Head of caudate nucleus (tissue), 42 donors: ENCODE results near the gene ATP7B.
"Not testable (repeated sequence)": the region's sequence is repeated elsewhere in the genome, so short reads cannot be mapped to it uniquely, and the experiment has no call there.

Experiments
- DNase-seq, 42 donors: peaks; one replicate each; pipeline versions ENCODE4 v3.0.0 to v3.0.0-alpha.2; 2020 to 2021; ENCODE audit warnings: mixed read lengths in 7 of 42
- intact Hi-C: fragments of 100-400 bp; cut with DNase I; formaldehyde crosslinking; loops from one replicate; pipeline ENCODE4 v1.15.0; 2022

ATP7B gene

DNA sequence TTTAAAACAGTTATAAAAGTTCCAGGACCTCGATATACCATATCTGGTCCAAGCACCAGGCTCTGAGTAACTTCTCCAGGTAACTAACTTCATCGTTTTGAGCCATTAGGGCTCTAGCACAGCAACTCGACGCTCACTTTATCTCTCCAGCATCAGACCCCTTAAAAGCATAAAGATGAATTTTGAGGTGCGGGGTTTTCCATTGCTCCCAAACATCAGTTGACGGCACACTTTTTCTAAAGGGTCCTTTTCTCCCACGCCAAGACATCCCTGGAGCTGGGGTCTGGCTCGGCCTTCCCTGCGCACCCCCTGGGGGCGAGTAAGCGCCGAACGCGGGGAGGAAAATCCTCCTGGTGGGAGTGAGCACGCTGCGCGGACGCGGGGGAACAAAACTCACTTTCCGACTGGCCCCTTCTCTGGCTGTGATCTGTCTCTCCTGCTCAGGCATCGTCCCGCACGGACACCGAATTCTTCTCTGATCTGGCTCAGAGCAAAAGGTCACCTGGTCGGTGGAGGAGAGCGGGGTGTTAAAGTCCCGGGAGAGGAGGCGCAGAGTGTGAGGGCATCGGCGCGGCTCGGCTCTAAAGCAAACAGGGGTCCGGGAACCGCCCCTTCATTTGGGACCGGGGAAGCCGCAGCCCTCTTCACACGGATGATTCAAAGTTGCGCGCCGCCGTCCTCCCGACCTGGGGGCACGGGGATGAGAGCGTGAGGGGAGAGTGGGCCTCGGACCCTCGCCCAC, at the start of gene ATP7B:
ATP7B (minus strand) TSS at position 561 of the 742 bp plus-strand sequence; CDS start at position 448, 113 bp downstream.
- peak in 29 of 42 donors; percentile 8 to 51 (median 20) for DNase-seq
- intact Hi-C loops, result loop anchor here (5.0 kb wide), 2 partner anchors 116 to 186 kb away; partner anchors contain the start of gene NEK5

DNA sequence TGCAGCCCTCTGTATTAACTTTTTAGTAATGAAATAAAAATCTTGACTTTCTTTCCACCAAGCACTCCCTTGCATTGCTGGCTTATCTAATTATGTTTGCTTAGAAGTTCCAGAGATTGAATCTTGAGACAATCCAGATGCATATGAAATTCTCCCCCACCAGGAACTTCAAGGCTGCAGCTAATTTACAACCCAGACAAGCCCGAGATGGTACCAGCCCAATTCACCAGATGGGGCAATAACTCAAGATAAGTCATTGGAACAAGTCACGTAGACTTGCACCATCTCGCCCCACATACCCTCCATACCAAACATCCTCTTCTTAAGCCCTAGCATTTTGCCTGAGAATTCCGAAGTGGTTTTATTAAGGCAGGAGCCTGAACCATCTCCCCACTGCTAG, 42.2 kb upstream of the ATP7B start:
- intact Hi-C loops, result no loop called here
- DNase-seq, result no peak

DNA sequence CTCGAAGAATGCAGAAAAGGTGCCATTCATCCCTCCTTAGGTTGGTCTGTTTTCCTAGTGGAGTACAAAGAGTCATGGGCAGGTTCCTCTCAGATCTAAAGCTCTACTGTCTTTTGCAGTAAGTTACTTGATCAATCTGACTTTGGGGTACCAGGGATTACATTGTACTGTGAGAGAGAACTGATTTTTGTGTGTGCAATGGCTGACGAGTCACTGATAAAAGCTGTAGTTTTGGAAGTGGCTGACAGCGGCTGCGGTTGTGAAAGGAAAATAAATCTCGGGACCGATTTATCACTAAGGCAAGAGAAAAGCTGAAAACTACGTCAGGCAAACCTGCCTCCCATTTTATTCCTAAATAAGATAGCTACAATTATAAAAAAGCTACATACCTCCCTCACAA, 40.1 kb upstream of the ATP7B start:
- intact Hi-C loops, result no loop called here
- no peak for DNase-seq

DNA sequence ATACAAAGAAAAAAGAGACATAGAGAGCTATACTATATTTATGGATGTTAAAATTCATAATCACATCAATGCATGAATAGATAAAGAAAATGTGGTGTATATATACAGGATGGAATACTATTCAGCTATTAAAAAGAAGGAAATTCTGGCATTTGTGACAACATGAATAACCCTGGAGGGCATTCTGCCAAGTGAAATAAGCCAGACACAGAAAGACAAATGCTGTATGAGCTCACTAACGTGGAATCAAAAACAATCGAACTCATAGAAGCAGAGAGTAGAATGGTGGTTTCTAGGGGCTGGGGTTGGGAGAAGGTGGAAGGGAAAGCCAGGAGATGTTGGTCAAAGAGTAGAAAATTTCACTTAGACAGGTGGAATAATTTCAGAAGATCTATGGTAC, 37.3 kb upstream of the ATP7B start:
- intact Hi-C loops, result no loop called here
- DNase-seq, result no peak

DNA sequence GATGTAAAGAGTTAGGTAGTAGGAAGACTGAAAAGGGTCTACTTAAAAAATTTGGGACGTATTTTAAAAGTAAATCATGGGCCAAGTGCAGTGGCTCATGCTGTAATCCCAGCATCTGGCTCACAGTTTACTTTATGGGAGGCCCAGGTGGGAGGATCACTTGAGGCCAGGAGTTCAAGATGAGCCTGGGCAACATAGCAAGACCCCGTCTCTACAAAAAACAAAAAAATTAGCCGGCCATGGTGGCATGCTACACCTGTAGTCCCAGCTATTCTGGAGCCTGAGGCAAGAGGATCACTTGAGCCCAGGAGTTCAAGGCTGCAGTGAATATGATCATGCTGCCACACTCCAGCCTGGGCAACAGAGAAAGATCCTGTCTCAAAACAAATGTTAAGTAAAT, 36.2 kb upstream of the ATP7B start:
- no peak for DNase-seq
- intact Hi-C loops, result no loop called here

DNA sequence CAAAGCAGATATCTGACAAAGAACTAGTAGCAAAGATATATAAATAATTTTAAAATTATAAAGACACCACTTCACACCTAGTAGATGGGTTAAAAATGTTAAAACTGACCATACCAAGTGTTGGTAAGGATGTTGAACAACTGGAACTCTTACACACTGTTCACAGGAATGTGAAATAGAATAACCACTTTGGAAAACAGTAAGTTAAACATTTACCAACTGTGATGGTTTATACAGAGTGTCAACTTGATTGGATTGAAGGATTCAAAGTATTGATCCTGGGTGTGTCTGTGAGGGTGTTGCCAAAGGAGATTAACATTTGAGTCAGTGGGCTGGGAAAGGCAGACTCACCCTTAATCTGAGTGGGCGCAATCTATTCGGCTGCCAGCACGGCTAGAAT, 32.4 kb upstream of the ATP7B start:
- DNase-seq, result no peak
- intact Hi-C loops, result no loop called here

DNA sequence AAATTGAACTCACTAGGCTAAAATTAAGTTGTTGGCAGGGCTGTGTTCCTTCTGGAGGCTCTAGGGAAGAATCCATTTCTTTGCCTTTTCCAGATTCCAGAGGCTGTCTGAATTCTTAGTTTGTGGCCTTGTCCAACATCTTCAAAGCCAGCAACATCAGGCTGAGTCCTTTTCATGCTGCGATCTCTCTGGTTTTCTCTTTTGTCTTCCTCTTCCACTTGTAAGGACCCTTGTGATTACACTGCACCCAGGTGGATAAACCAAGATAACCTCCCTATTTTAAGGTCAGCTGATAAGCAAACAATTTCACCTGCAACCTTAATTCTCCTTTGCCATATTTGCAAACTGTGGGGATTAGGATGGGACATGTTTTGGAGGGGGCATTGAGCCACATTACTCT, 24.8 kb upstream of the ATP7B start:
- DNase-seq, result no peak
- intact Hi-C loops, result no loop called here

DNA sequence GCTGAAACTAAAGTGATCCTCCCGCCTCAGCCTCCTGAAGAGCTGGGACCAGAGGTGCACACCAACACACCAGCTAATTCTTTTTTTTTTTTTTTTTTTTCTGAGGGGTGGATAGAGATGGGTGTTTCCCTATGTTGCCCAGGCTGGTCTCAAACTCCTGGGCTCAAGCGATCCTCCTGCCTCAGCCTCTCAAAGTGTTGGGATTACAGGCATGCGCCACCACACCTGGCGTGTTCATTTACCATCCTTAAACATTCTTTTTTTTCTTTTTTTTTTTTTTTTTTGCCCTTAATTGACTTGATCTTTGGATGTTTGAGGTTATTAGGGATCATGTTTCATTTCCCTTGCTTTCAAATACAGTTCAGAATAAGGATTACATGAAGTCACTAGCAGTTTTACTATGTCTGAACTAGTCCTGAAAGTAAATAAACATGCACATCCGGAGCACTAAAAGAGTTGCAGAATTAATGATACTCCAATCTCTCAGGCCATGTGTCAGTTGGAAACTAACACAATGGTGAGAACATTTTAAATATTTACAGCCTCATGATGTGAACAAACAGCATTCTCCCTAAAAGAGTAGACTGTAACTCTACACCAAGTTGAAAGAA, 23.5 kb upstream of the ATP7B start:
- intact Hi-C loops, result no loop called here
- no peak for DNase-seq

DNA sequence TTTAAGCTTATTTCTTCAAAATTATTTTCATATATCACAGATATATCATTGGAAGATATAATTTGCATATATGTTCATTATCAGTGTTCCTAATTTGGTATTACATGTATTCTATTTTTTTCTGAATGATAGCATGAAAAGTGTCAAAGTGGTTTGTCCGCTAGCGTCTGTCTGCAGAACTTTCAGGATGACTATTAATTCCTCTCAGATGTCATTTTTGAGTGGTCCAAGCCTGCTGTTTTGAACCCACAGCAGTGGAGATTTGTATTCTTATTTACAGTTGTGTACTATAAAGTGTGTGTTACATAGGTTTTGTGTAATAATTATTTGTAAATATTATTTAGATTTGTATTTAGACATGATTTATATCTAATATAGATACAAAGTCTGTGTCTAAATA, 21.8 kb upstream of the ATP7B start:
- intact Hi-C loops, result no loop called here
- DNase-seq, result no peak

DNA sequence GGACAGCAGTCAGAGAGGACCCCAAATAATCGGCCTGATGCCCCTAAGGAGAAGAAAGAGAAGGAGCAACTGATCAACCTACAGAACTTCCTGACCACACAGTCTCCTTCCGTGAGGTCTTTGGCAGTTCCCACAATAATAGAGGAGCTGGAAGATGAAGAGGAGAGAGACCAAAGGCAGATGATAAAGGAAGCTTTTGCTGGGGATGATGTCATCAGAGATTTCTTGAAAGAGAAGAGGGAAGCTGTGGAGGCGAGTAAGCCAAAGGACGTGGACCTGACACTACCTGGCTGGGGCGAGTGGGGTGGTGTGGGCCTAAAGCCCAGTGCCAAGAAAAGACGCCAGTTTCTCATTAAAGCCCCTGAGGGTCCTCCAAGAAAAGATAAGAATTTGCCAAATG, 19.2 kb upstream of the ATP7B start:
- DNase-seq, intact Hi-C loops: not testable (repeated sequence)

DNA sequence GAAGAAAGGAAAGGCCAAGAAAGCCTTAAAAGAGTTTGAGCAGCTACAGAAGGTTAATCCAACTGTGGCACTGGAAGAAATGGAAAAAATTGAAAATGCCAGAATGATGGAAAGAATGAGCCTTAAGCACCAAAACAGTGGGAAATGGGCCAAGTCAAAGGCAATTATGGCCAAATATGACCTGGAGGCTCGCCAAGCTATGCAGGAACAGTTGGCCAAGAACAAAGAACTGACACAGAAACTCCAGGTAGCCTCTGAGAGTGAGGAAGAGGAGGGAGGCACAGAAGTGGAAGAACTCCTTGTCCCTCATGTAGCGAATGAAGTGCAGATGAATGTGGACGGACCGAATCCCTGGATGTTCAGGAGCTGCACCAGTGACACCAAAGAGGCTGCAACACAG, 18.3 kb upstream of the ATP7B start:
- intact Hi-C loops, result no loop called here
- no peak for DNase-seq

DNA sequence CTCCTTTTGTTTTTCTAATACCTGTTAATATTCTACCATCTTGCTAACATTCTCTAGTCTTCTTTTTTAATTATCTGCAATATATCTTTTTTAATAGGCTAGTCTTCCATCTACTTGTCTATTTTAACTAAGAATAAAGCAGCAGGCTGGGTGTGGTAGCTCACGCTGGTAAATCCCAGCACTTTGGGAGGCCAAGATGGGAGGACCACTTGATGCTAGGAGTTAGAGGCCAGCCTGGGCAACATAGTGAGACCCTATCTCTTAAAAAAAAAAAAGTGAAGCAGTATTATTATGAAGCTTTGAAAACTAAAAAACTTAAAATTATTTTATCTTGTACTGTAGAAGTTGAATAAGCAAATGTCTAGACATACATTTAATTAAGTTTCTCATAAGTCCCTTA, 16.6 kb upstream of the ATP7B start:
- intact Hi-C loops, result no loop called here
- no peak for DNase-seq

DNA sequence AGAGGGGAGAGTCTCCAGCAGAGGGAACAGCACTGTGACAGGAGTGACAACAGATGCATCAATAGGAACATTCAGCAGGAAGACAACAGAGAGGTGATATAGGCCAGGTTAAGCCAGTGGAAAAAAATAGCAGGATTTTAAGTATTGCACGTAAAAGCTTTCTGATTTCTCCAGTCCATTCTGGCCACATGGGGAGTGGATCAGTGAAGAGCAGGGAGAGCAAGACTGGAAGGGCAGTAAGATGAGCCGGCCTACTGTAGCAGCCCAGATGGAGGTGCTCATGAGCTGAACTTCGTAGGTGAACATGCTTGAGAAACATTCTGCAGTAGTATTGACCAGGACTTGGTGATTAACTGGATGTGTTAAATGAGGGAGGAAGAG, 15.0 kb upstream of the ATP7B start:
- intact Hi-C loops, result no loop called here
- no peak for DNase-seq

DNA sequence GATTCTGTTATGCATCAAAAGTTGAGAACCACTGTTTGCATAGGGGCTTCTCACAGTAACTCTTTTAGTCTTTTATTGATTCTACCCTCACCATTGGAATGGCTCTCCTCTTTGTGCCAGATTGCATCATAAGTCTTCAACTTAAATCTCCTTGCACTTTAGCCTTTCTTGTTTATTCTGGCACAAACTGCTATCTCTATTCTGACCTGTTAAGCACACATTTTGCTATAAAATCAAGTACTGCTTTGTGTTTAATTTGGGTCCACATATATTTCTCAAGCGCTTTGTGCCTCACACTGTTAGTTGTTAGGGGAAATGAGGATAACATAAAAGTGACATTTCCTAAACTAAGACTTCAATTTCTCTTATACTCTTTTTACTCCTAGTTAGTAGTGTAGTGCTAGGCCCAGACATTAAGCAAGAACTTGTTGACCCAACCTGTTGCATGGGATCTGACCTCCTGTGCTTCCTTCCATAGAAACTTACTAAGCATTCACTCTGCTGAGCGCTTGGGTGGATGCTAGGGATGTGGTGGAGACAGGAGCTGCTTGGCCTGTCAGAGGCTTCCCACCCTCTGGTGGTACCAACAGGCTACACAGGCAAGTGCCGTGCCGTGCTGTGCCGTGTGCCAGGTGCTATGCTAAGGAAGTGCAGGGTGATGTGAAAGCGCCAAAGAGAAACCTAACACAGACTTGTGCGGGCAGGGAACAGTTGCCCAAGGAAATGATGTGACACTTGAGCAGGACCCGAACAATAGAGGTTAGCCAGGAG, 14.4 kb upstream of the ATP7B start:
- intact Hi-C loops, result no loop called here
- DNase-seq, result no peak

DNA sequence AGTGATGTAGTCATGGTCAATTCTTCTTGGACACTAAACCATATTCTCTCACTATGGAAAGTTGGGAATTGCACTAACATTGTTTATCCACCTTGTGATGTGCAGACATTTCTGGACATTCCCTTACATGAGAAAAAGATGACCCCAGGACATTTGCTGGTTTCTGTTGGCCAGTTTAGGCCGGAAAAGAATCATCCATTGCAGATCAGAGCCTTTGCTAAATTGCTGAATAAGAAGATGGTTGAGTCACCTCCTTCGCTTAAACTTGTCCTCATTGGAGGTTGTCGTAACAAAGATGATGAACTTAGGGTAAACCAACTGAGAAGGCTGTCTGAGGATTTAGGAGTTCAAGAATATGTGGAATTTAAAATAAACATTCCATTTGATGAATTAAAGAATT, 13.2 kb upstream of the ATP7B start, which contains the start of gene UTP14C:
UTP14C (plus strand) TSS at position 211 of the 400 bp plus-strand sequence. CDS start 4,114 bp downstream, outside the sequence.
- DNase-seq, result no peak
- intact Hi-C loops, result no loop called here

DNA sequence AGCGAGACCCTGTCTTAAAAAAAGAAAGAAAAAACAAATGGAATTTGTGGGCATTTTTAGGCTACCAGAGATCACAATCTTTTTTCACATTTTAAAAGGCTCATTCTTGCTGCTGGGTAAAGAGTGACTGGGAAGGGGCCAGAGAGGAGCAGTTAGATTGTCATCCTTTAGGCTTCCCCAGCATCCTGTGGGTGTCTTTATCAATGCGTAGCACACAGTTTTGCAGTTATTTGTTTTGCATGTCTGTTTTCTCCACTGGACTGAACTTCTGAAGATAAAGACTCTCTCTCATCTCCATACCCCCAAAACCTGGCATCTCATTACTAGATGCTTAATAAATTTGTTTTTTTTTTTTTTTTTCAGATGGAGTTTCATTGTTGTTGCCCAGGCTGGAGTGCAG, 11.1 kb upstream of the ATP7B start:
- no peak for DNase-seq
- intact Hi-C loops, result no loop called here

DNA sequence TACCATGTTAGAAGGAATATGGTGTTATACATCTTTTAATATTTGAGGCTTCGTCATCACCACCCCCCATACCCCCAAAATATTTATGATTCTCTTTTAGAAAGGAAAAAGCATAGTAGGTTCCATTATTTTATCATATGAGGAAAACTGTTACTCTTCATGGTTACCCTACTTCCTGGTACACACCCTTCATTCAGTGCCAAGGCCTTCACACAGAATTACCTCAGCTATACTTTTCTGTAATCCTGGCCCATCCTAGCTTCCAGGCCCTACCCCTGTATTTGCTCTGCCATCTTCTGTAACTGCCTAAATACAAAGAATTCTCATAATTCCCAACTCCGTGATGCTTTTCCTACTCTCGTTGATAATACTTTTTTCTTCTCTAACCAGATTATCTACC, 8.9 kb upstream of the ATP7B start:
- intact Hi-C loops, result no loop called here
- DNase-seq, result no peak

DNA sequence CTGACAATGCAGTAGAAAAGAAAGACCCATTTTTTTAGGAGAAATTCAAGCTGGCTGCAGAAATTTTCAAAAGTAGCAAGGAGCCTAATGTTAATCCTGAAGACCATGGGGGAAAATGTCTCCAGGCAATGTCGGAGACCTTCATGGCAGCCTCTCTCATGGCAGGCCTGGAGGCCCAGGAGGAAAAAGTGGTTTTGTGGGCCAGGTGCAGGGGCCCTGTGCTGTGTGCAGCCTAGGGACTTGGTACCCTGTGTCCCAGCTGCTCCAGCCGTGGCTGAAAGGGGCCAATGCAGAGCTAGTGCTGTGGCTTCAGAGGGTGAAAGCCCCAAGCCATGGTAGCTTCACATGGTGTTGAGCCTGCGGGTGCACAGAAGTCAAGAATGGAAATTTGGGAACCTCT, 5.0 kb upstream of the ATP7B start:
- intact Hi-C loops, result no loop called here
- no peak for DNase-seq

DNA sequence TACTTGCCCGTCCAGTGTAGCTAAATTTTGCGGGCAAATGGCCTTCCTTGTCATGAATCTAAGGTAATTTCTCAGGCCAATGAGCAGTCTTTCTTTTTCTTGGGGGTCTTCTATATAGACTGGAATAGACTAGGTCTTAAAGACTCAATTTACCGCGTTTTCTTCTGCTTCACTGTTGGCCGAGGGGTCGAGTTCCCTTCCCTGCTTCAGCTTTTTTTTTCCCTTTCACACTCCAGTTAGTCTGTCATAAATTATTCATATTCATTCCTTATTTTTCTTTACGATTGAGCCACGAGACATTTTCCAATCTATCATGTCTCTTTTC, 1.2 kb upstream of the ATP7B start:
- intact Hi-C loops, result loop anchor here (5.0 kb wide), 2 partner anchors 115 to 185 kb away; partner anchors contain the start of gene NEK5
- DNase-seq, result no peak
